ENCODE results near the gene PIGQ.
A peak's percentile ranks its signal among the peaks of the same experiment; 100 is the strongest.

The PIGQ gene

DNA sequence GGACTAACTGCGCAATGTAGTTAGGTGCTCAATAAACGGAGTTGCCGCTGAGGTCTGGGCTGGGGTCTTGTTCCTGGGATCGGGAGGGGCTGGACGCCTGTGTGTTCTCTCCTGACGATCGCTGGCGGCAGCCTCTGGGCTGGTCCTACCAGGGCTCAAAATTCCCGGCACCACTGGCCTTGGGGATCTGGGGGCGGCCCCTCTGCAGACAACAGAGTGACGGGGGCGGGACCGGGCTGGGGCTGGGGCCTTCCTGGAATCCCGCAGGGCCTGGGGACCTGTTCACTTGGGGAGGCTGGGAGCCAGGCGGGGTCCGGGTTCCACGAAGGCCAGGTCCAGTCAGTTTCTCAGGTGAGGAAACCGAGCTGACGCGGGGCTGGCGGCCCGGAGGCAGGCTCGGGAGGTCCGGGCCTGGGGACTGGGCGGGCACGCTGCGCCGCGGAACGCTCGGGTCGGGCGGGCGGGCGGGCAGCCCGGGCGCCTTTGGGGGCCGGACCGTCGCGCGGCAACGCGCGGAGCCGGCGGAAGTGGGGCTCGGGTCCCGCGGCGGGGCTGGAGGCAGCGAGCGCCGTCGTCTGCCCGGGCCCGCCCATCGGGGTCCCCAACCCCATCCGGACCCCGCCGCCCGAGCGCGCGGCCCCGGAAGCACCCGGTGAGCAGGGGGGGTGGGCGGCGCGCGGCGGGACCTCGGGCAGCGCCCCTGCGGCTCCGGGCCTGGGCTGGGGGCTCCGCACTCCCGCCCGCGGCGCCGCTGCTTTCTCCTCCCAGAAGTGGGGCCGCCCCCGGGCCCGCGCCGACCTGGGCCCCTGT lies at the start of gene PIGQ:
PIGQ (plus strand) TSS at position 524 of the 810 bp plus-strand sequence. CDS start 4,107 bp downstream, outside the sequence.
- peak; percentile 56 for DNase-seq

DNA sequence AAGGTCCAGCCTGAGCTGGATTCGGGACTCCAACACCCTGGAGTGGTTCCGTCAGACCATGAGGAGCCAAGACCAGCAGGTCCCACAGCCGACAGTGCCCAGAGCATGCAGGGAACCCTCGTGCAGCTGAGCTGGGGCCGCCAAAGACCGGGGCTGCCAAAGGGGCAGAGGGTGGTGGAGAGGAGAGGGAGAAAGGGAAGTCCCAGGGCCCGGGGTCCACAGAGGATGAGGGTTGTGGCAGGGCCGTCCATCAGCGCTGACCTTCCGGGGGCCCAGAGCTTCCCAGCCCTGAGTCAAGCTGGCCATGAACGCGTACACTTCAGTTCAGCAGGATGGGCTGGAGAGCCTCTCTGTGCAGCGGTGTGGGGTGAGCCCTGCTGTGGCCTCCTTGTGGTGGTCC lies 48.9 kb upstream of the PIGQ start:
- DNase-seq: no peak

DNA sequence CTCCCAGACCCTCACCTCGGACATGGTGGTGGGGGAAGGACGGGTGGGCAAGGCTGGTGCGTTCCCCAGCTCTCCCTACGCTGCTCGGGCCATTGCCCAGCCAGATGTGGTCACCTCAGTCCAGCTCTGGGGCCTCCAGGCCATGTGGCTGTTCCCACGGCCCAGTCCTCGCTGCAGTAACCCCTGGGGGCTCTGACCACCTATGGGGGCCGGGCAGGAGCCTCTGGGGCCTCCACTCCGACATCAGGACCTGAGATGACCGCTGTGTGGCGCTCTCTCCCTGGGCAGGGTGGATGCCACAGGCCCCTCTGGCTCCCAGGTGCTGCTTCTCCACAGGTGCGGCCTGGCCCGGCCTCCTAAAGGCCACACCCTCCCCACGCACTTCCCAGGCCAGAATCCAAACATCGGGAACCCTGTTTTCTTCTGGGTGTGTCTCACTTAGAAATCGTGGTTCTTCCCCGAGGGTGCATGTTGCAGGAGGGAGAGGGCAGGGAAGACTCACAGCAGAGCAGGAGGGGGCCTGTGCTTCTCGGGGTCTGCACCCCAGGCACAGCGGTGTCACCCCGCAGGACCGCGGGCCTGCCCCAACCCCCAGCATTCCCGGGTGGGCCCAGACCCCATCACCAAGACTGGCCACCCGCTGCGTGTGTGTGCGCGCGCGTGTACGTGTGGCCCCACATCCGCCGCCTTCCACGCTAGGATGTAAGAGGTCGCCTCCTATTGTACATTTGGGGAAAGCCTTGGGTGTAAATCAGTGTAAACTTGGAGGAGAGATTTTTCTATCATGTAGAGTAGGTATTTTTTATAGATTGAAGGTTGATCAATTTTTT lies 48.2 kb upstream of the PIGQ start:
- no peak for DNase-seq

DNA sequence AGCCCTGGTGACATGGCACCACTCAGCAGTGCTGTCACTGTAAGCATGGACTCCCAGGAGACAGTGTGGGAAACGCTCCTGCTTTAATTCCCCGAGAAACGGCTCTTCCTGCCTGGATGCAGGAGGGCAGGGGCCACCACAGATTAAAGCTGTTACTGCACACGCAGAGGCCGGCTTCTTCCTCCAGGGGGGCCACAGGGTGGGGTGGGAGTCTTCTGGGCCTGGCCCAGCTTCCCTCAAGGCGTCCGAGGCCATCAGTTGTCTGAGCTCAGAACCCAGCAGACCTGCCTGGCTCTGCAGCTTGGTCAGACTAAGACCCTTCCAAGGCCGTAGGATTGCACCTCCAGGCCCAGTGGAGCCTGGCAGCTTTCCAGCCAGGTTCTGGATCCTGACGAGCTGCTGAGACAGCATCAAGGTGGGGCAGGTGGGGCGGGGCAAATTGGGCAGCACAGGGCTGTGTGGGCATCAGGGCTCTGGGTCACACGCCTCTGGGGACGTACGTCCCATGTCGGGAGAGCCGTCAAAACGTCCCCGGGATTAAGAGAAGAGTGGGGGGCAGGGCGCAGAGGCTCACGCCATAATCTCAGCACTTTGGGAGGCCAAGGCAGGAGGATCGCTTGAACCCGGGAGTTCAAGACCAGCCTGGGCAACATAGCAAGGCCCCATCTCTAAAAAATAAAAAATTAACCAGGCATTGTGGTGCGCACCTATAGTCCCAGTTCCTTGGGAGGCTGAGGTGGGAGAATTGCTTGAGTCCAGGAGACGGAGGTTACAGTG lies 47.3 kb upstream of the PIGQ start:
- DNase-seq: no peak

DNA sequence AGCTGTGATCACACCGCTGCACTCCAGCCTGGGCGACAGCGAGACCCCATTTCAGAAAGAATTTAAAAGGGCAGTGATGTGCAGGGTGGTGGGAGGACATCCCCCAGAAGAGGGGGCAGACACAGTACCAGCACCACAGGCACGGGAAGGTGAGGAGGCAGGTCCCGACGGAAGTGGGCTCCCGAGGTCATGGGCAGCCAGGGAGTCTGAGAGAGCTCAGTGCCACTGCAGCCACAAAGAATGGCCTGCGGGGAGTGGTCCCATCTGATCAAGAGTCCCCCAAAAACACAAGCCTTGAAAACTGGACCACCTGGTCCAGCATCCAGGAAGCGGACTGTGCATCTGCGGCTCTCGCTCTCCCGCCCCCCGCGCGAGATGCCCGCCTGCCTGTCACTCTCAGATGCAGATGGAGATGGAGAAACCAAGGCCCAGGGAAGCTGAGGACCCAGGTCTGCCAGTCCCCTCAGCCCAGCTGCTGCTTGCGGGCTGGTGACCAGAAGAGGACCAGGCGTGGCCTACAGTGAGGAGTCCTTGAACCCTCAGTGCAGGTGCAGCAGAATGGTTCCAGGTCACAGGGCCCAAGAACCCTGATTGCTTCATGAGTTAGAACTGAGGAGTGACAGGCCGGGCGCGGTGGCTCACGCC lies 46.5 kb upstream of the PIGQ start:
- no peak for DNase-seq

DNA sequence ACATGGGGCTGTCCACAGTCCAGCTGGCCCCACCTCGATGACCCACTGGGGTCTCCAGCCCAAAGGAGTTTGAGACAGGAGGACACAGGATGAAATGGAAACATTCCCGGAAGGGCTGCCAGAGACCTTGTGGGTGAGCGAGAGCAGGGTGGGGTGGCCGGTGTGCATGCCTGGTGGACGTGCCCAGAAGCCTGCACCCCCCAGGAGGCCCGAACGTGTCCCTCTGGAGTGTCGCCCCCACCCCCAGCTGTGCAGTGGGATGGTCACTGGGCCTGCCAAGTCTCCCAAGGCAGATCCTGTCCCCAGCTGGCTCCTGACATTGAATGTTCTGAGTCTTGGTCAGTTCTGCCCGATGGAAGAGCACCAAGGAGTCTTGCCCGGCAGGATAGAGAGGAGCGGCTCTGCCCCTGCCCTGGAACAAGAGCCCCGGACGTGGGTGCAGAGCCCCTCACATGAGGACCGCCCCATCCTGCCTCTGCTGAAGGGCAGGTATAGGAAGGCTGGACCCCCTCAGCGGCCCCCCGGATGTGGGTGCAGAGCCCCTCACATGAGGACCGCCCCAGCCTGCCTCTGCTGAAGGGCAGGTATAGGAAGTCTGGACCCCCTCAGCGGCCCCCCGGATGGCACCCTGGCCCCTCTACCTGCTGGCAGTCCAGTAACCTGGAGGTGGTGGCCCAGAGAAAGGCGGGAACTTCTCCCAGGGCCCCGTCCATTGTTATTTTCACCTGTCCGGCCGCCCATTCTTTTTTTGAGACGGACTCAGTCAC lies 45.3 kb upstream of the PIGQ start:
- DNase-seq: no peak

DNA sequence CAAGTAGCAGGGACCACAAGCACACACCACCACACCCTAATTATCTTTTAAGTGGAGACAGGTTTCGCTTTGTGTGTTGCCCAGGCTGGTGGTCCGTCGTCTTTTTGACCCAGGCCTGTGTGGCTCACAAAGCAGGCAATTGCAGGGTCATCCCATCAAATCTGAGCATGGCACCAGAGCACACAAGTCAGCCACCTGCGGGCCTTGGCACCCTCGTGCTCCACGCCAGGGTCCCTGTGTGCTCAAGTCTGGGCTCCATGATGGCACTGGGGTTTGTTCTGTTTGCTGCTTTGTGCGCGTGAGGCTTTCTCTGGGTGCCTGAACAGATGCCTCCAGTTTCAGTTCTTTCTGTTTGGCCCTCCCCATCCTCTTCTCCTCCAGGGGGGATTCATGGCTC lies 44.6 kb upstream of the PIGQ start:
- DNase-seq: no peak

DNA sequence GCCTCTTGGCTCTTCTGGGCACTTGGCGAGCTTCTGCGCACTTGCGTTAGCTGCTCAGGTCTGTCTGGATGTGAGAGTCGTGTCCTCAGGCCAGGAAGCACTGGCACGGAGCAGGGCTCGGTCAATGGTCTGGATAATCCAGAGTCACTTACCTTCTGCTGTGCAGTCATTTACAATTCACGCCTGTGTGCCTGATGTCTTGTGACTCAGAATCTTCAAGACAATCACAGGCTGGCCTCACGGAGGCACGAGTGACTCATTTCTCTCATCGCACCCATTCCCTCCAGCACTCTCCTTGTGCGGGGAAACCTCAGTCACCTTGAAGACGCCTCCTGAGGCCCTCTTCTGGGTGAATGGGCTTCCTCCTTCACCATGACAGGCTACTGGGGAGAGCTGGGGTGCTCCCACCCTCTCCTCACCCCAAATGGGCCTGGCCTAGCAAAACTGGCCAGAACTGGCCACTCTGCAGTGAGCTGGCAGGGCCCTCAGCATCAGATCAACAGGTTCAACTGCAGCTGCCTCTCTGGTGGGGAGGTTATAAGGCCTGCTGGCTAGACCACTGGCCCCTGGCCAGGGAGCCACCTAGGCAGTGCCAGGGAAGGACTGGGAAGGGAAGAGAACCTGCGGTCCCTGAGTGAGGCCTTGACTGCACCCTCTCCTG lies 44.1 kb upstream of the PIGQ start:
- DNase-seq: peak; percentile 86

DNA sequence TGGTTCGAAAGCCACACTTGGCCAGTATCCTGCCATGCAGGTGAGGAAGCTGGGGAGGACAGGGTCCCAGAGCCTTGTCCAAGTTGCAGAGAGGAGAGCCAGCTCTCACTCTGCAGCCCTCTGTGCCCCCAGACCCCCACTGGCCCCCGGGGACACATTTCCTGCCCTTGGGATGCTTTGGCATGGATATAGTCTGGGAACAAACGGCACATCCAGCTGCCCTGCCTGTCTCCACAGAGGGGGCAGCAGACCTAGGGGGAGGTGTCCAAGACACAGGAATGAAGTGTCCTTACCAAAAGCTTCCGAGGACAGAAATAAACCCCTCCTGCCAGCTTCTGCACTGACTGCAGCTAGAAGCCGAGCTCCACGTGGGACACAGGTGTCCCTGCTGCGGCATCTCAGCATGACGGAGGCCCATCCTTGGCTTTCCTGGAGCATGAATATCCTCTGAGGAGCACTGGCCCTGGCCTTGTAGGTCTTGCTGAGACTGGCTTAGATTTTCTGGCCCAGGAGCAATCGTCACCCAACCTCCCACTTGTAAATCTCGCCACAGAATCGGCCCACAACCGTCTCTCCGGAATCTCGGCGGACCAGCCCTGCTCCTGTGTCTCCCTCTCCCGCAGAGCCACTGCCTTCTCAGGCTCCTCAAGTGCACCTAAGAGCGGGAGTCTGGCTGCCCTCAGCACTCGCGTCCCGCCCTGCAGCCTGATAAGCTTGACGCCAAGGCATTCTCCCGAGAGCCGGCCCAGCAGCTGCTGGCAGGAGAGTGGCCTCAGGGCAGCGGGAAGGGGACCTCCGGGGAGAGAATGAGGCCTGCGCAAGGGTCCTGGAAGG lies 43.4 kb upstream of the PIGQ start:
- no peak for DNase-seq

DNA sequence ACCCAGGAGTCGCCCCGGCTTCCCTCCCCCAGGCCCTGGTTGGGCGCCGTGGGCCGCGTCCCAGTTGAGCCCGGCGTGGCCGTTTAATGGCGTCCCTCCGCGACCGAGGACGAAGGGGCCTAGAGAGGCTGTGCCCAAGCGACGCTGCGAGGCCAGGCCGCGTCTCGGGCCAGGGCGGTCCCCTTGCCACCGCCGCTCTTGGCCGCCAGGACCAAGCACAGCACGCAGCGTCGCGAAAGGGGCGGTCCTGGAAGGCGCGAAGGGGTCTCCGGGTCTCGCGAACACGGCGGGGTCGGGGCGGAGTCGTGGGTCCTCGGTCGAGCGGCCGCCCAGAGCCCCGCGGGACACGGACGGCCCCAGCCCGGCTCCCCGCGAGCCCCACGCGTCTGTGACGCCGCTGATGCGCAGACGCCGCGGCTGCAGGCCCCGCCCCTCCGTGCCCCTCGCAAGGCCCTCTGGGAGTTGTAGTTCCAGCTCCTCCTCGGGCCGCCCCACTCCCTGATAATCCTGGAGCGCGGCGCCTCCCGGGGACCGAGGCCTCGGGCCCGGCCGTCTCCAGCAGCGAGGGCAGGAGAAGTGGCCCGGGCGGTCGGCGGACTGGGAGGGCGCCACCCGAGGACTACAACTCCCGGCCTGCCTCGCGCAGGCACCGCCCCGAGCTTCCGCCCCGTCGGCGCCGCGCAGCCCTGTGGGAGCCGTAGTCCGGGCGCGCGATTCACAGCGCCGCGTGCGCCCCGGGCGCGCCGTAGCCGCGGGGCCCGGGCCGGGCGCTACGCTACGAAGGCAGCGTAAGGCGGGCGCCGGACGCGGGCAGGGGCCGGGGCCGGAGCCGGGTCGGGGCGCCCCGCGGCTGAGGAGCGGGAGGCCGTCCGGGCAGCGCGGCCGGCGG lies 42.5 kb upstream of the PIGQ start, which contains the start of gene CAPN15:
CAPN15 (plus strand) TSS at position 698 of the 889 bp plus-strand sequence. CDS start 19,127 bp downstream, outside the sequence.
- DNase-seq: peak; percentile 56

DNA sequence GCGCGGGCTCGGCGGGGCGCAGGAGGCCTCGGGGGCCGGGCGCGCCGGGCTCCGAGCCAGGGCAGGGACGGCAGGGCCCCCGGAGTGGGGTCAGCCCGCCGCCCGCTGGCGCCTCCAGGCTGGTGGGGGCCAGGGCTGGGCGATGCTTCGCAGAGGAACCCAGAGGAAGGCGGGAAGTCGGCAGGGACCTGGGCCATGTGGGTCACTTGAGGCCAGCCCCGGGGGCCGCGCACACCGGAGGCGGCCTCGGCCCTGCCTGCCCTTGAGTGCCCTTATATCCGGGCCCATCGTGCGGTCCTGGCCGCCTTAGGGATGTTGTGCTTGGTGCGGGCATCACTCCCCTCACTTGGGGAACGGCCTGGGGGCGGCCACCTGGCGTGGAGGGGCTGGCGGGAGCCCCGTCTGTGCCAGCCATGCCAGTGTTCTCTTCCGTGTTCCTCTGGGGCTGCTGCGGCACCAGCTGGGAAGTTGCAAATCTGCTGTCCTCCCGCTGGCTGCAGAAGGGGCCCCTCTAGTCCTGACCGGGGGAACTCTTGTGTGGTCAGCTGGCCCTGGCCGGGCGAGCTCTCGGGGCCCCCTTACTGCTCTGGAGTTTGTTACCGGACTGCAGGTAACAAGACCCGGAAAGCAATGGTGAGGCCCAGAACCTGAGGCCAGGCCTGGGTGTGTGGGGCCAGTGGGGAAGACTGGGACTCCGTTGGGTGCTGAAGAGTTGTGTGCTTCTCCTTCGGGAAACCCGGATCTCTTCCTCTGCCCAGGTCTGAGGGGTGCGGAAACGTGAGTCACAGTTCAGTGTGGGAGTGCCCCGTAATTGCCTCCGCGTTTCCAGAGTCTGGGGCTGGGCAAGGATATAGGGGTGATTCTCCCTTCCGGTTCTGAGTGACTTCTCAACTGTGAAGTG lies 41.4 kb upstream of the PIGQ start:
- DNase-seq: peak; percentile 31

DNA sequence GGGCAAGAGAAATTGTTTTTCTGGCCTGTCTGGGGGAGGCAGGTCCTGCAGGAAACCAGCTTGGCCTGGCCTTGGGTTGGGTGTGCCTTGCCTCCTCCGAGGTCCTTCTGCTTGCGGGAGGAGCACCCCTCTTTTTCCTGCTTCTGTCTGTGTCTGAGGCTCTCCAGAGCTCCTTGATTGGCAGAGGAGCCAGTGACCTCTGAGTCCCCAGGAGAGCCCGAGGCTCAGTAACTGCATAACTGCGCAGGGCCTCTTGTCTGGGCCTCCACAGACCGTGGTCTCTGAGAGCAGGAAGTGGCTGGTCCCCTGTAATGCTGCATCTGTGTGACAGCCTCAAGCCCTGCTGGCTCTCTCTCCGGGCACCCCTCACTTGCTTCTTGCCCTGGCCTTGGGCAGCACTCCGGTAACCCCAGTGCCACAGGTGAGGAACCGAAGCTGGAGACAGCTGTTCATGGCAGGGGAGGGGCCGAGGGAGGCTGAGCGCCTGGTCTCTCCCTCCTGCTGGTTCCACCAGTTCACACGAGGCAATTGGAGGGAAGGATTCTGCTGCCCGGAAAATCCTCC lies 40.7 kb upstream of the PIGQ start:
- no peak for DNase-seq

DNA sequence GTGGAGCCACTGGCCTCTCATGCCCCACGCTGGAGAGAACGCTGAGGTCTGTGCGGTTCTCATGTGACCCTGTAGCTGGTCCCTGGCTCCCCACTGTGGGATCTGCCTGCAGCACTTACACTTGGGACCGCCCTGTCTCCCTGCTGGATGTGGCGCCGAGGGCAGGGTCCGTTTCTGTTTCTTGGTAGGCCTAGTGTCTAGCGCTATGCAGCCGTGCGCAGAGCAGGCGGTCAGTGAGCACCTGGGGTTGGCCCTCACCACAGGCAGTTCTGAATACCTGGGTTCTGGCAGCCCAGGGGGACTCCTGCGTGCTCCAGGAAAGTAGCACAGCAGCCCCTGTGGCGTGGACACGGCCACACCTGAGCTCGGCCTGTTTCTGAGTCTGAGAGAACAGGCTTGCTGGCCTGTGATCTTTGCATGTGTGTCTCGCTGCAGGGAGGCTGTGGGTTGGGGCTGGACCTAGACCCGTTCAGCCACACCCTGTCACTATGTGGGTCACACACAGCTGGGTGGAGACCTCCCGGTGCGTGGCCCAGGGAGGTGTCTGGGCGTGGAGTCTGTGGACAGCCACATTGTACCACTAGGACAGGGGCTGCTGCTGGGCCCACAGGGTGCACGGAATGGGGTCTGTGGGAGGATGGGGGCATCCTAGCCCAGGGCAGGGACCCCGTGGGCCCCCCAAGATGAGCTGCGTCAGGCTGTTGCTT lies 39.5 kb upstream of the PIGQ start:
- no peak for DNase-seq

DNA sequence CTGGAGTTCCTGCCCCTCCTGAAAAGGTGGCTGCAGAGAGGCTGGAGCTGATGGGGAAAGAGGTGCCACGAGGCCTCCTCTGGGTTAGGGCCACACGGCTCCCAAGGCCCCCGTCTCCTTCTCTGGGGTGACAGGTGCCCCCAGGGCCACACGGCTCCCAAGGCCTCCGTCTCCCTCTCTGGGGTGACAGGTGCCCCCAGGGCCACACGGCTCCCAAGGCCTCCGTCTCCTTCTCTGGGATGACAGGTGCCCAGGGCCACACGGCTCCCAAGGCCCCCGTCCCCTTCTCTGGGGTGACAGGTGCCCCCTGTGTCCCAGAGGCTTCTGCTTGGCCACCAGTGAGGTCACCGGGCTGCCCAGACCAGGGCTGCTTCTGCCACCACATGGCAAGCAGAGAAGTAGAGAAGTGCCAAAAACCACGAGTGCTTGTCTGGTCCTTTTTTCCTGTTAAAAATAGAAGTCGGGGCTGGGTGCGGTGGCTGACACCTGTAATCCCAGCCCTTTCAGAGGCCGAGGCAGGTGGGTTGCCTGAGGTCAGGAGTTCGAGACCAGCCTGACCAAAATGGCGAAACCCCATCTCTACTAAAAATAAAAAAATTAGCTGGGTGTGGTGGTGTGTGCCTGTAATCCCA lies 38.2 kb upstream of the PIGQ start:
- DNase-seq: no peak

DNA sequence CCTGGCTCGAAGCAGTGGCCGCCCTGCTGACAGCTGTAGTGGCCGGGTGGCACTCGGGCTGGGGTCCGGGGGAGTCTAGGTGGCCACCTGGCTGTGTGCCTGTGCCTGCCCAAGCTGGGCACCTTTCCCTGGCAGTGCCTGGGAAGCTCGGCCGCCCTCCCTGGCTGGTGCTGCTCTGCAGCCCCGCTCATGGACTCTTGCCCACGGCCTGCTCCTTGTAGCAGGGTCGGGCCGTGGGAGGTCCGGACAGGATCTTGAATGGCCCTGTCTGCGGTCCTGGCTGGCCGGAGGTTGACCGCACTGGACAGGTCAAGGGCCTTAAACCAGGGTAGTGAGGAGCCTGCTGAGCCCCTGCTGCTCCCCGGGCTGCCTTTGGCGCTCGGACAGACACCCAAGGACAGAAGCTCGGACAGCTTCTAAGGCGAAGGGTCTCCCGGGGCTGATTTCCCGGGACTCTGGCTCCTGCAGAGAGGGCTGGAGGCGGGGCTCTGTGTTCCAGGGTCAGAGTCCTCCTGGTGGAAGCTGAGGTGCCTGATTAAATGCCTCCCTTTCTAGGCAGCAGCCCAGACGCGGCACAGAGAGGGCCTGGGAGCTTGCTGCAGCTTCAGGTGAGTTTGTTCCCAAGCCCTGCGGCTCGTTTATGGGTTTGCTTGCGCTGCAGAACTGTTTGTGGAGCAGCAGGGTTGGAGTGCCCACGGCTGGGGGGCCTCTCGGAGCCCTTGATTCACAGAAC lies 36.2 kb upstream of the PIGQ start:
- DNase-seq: no peak

DNA sequence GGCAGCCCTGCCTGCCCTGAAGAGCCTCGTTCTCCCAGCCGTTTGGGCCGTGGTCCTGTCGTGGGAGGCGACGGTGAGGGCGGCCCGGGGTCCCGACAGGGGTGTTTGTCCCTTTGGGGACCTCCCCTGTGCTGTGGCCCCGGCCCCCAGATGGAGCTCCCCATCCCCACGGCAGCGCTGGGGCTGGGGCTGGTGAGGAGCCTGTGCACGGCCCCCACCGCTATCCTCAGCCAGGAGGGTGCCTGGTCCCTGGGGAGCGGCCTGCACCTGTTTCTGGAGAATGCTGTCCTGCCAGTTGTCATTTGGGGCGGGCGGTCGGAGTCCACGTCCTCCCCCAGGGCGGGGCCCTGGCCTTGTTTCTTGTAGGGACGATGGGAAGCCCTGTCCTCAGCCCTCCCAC lies 35.6 kb upstream of the PIGQ start:
- no peak for DNase-seq

Data from amniotic stem cell (primary cell).